Bone marrow (tissue), 2 donors: ENCODE data around the gene DESI1.
"Not testable (repeated sequence)": the region's sequence is repeated elsewhere in the genome, so short reads cannot be mapped to it uniquely, and the experiment has no call there.

Experiments used
- DNase-seq, 2 donors: peaks; one replicate each; lab custom pipeline; 2025; lab: John Stamatoyannopoulos, UW

Gene DESI1

DNA sequence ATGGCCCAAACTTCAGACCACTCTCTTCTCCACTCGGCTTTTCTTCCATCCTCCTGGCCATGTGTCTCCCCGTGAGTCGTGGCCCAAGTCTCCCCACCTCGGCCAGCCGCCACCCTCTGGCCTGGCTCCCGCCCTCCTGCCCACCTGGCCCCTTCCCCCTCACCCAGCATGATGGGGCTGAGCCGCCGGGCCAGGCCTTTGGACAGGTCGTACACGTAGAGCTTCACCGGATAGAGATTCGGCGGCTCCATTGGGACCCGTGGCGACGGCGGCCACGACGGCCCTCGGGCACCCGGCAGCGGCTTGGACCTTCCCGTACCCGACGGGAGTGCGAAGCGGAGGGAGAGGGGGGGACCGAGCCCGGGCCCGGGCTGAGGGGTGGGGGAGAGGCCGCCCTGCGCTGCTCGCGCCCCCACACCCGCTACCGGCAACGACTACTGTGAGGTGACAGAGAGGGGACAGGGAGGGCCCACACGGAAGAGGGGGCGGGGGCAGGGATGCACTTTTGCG lies at the start of gene DESI1:
DESI1 (minus strand) TSS at position 455 of the 510 bp plus-strand sequence; CDS start at position 251, 204 bp downstream.
- DNase-seq, result no peak

DNA sequence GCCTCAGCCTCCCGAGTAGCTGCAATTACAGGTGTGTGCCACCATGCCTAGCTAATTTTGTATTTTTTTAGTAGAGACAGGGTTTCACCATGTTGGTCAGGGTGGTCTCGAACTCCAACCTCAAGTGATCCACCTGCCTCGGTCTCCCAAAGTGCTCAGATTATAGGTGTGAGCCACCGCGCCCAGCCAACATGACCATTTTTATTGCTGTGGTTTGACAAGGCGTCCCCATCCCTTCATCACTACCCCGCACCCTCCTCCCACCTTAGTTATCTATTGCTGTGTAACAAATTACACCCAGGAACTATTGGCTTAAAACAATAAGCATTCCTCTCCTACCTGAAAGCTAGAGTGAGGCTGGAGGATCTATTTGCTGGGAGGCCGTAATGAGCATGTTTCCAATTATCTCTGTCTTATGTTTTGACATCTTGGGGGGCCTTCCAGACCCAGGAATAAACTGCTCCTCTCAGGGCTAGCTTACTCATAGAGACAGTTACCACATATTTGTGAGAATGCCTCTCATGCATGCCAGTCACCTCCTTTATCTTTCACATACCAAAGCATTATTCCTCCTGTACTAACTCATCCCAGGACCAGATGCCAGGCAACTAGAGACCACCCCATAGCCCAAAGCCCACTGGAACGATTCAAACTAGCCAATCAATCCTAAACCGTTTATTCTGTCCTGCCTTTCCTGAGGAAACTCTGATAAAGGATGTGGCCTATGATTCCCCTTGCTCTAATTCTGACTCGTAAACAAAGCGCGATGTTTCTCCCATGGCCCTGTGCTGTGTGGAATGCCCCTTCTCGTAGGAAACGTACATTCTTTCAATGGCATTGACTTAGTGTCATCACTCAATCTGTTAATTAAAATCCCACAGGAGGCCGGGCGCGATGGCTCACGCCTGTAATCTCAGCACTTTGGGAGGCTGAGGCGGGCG lies 48.4 kb upstream of the DESI1 start:
- no peak for DNase-seq

GRCh38 chr22:41664951-41665350 lies 44.1 kb upstream of the DESI1 start:
- no peak for DNase-seq

- no peak for DNase-seq
These were observed 43.6 kb upstream of the DESI1 start for GRCh38 chr22:41664490-41664889.

DNA sequence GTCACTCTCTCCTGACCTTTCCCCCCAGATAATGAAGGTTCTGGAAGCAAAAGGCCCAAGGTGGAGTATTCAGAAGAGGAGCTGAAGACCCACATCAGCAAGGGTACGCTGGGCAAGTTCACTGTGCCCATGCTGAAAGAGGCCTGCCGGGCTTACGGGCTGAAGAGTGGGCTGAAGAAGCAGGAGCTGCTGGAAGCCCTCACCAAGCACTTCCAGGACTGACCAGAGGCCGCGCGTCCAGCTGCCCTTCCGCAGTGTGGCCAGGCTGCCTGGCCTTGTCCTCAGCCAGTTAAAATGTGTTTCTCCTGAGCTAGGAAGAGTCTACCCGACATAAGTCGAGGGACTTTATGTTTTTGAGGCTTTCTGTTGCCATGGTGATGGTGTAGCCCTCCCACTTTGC lies 42.8 kb upstream of the DESI1 start:
- not testable (repeated sequence) for DNase-seq

- DNase-seq, result no peak
These were observed 40.9 kb upstream of the DESI1 start for GRCh38 chr22:41661713-41662112.

DNA sequence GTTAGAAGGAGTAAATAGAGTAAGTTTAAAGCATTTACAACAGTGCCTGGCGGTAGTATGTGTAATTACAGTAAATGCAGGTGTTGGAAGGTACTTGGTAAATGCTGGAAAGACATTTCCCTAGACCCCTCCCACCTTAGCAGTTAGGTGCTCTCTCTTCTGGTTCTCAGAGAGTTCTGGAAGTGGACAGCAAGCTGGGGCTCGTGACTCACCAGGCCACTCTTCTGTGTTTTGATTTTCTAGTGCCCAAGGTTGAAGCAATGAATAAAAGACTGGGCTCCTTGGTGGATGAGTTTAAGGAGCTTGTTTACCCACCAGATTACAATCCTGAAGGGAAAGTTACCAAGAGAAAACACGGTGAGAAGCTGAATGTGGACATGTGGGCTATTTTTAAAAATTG lies 40.2 kb upstream of the DESI1 start:
- no peak for DNase-seq

DNA sequence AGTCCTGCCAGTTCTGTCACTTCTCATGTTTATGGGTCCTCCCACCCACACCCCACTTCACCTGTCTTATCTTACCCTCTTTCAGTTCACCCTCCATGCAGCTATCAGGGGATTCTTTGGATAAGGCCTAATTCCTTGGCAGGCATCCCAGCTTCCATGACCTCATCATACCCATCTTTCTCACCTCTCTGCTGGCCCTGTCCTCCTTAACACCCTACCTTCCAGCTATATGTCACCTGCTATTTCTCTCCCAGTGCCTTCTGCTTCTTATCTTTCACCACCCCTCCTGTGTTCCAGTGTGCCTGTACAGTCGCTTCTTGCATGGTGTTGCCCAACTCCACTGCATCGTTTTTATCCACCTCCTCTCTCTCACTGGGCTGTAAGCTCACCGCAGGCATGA lies 39.6 kb upstream of the DESI1 start:
- DNase-seq, result no peak

DNA sequence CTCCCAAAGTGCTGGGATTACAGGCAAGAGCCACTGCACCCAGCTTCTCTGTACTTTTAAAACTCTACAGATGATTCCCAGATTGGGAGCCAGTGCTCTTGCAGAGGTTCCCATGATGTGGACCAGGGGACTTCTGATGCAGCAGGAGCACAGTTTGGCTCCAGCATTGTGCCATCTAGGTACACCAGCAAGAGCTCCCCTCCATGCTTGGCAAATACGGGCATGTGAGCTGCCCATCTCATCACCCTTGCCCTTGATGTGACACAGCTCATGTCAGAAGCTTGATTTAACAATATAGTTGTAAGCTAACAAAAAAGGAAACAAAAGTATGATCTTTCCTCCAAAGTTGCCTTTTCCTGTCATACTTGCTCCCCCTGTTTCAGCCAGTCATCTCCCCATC lies 39.1 kb upstream of the DESI1 start:
- DNase-seq, result no peak

DNA sequence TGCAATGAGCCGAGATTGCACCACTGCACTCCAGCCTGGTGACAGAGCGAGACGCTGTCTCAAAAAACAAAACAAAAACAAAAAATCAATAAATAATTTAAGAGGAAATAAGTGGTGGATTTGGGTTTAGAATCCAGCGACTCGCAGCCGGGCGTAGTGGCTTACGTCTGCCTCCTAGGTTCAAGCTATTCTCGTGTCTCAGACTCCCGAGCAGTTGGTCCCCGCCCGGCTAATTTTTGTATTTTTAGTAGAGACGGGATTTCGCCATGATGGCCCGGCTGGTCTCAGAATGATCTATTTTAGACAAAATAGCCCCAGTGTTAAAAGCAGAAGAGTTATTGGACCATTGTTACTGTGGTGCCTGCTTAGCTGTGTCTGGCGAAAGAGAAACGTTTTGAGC lies 38.0 kb upstream of the DESI1 start:
- no peak for DNase-seq

DNA sequence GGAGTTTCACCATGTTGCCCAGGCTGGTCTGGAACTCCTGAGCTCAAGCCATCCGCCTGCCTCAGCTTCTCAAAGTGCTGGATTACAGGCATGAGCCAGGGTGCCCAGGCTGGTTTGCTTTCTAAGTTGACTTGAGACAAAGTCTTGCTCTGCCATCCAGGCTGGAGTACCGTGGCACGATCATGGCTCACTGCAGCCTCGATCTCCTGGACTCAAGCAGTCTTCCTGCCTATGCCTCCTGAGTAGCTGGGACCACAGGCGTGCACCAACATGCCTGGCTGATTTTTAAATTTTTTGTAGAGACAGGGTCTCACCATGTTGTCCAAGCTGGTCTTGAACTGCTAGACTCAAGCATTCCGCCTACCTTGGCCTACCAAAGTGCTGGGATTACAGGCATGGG lies 36.9 kb upstream of the DESI1 start:
- DNase-seq, result no peak

GRCh38 chr22:41656556-41656955 lies 35.7 kb upstream of the DESI1 start:
- no peak for DNase-seq

DNA sequence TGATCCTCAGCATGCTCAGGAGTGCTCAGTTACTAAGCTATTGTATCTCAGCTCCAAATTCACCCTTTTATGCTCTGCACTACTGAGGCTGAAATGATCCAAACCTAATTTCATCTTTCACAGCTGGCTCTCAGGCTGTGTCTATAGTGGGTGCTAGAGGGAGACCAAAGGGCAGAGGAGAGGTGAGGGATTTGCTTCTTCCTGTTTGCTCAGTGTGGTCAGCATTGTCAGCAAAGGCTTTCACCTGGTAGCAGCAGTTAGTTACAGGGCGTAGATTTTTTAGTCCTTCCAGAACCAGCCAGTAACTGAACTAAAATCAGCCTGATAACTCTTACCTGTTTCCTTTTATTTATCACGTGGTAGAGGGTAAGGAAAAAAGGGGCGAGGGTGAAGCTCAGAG lies 33.5 kb upstream of the DESI1 start:
- no peak for DNase-seq

DNA sequence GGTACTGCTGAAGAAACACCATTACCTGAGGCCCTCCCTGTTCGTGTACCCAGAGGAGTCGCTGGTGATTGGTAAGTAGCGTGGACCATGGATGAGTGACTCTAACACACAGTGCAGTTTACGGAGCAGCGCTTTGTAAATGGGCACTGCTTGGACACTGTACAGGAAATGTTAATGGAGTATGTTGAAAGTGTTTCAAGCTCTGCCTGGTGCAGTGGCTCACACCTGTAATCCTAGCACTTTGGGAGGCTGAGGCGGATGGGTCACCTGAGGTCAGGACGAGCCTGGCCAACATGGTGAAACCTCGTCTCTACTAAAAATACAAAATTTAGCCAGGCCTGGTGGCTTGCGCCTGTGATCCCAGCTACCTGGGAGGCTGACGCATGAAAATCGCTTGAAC lies 30.0 kb upstream of the DESI1 start:
- DNase-seq, result no peak

DNA sequence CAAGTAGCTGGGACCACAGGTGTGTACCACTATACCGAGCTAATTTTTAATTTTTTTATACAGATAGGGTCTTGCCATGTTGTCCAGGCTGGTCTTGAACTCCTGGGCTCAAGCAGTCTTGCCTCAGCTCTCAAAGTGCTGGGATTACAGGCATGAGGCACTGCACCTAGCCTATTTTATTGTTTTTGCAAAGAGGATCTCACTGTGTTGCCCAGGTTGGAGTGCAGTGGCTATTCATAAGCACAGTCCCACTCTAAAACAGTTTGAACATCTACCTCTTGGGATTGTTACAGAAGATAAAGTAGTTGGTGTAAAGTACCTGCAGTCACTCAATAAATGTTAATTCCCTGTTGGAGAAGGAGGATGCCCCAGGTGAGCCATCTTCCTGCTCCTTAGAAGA lies 29.4 kb upstream of the DESI1 start:
- no peak for DNase-seq

DNA sequence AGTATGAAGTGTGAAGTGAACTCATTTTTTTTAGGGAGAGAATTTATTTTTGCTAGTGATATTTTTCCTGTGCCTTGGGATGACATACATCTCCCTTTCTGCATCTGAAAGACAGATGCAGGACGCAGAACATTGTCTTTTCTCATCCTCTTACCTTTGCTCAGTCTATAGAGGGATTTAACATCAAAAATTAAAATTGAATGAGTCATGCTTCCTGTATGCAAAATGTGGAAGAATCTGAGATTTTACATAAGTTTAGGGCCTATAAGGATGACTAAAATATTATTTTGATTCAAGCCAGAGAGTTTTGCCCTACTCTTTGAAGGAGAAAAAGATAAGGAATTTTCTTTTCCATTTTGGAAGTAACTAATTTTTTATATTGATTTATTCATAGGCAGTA lies 27.6 kb upstream of the DESI1 start:
- no peak for DNase-seq

- no peak for DNase-seq
These were observed 26.9 kb upstream of the DESI1 start for GRCh38 chr22:41647771-41648170.

GRCh38 chr22:41642331-41643110 lies 21.7 kb upstream of the DESI1 start:
- no peak for DNase-seq

- no peak for DNase-seq
These were observed 21.0 kb upstream of the DESI1 start for GRCh38 chr22:41641854-41642253.

- no peak for DNase-seq
These were observed 17.9 kb upstream of the DESI1 start for GRCh38 chr22:41638748-41639147.

DNA sequence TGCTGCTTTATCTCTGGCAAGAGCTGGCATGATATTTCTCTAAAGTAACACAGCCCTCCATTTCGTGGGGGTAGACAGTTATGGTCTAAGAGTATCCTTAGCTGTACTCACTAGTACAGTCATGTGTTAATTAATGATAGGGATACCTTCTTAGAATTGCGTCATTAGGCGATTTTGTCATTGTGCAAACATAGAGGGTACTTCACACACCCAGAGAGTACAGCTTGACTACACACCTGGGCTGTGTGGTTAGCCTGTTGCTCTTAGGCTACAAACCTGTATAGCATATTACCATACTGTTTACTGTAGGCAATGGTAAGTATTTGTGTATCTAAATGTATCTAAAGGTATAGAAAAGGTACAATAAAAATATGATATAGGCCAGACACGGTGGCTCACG lies 17.3 kb upstream of the DESI1 start:
- no peak for DNase-seq

DNA sequence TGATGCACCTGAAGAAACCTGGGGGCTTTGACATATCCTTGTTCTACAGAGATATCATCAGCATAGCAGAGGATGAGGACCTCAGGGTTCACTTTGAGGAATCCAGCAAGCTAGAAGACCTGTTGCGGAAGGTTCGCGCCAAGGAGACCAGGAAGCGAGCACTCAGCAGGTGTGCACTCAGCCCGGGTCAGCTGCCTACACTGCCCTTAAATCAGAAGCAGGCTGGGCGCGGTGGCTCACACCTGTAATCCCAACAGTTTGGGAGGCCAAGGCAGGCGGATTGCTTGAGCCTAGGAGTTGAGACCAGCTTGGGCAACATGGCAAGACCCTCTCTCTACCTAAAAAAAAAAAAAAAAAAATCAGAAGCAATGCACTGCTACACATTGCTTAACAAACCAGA lies 16.8 kb upstream of the DESI1 start:
- DNase-seq, result not testable (repeated sequence)

DNA sequence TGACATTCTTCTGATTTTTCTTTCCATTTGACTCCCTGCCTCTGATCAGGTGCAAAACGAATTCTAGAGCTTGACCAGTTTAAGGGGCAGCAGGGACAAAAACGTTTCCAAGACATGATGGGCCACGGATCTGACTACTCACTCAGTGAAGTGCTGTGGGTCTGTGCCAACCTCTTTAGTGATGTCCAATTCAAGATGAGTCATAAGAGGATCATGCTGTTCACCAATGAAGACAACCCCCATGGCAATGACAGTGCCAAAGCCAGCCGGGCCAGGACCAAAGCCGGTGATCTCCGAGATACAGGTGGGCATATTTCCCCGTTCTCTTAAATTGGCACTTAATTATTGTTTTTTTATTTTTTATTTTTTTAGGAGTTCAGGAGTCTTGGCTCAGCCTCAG lies 15.6 kb upstream of the DESI1 start:
- no peak for DNase-seq
